HL-60 (cell line): ENCODE measurements around the gene UNC5C.
A peak's percentile ranks its signal among the peaks of the same experiment; 100 is the strongest.

Experiments
- DNase-seq, 2 experiments: peaks; one replicate each; pipeline ENCODE4 v3.0.0-alpha.2; 2010 to 2020; ENCODE audit warnings: low read depth in 1 of 2, low spot score in 1 of 2
- H3K27ac ChIP-seq: fragments of 250-450 bp; sonication (Bioruptor Pico); replicated peaks from 2 replicates; pipeline ENCODE4 v1.5.1; 2020; ENCODE audit warnings: mild to moderate bottlenecking, moderate library complexity
- H3K27me3 ChIP-seq: fragments of 250-450 bp; sonication (Bioruptor Pico); 2 replicates; pipeline ENCODE4 v1.5.1; 2021; ENCODE audit warnings: mild to moderate bottlenecking, moderate library complexity; ENCODE audit not compliant: insufficient read depth, poor library complexity, severe bottlenecking
- H3K4me3 ChIP-seq: replicated peaks from 2 replicates; pipeline ENCODE4 v1.5.1; 2011; ENCODE audit warnings: mild to moderate bottlenecking, control low read depth, low read length; ENCODE audit not compliant: insufficient read depth
- CTCF ChIP-seq: IDR thresholded peaks from one replicate; pipeline ENCODE4 v1.5.1; 2011; ENCODE audit warnings: low read length, control low read depth, inconsistent platforms; ENCODE audit not compliant: insufficient read depth
- GABPA ChIP-seq: IDR thresholded peaks from 2 replicates; pipeline ENCODE4 v1.6.1; 2012; ENCODE audit warnings: low read depth
- POLR2AphosphoS5 ChIP-seq: IDR thresholded peaks from 2 replicates; pipeline ENCODE4 v1.6.1; 2012; ENCODE audit warnings: low read depth
- REST ChIP-seq: IDR thresholded peaks from 2 replicates; pipeline ENCODE4 v1.6.1; 2012; ENCODE audit warnings: low read depth; ENCODE audit not compliant: insufficient replicate concordance
- SPI1 ChIP-seq: IDR thresholded peaks from 2 replicates; pipeline ENCODE4 v1.6.1; 2012; ENCODE audit warnings: low read depth, mild to moderate bottlenecking, borderline replicate concordance

Gene UNC5C

DNA sequence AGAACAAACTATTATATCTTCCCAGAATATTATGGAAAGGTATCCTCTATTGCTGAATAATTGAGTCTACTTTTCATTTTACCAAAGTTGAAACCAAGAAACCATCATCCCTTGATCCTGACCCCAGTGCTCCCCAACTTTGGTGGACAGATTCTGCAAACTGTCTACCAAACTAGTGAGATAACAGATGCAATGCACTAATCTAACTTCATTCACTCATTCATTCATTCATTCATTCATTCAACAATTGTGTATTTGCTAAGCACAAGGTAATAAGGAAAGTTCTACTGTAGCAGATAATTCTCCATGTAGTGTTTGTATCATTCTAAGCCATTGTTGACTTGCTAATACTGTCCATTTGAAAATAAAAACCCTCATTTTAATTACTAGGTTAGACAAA is 150.6 kb downstream of the UNC5C start:
- no peaks in the 10 kb centered on the region for H3K27me3 ChIP-seq
- H3K4me3 ChIP-seq, result no peak overlapping the region
- TF ChIP-seq POLR2AphosphoS5, result no peak
- DNase-seq, result no peak
- H3K27ac ChIP-seq, result no peak overlapping the region

- Histone ChIP-seq H3K4me3 (no peak overlapping the region), H3K27ac (no peak overlapping the region), H3K27me3 (no peaks in the 10 kb centered on the region)
- no peak for DNase-seq
- TF ChIP-seq CTCF (no peak), REST (peak; percentile 74), SPI1 (no peak), GABPA (no peak)
Observed at GRCh38 chr4:95394752-95395306, 153.9 kb downstream of the UNC5C start.

DNA sequence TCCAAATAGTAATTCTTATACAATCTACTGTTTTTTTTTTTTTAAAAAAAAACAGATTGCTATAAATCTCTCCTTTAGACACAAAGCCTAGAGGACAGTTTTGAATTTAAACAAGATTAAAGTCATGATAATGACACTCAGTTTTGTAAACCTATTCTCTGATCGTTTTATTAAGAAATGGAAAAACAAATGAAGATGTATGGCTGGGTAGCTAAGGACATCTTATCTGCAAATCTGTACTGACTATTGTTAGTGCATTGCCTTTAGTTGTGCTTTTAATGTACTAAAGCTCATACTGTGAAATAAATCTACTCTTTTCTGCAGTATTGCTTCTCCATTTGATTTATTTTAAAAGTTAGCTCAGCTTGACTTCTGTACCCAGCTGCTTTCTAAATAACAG is 155.0 kb downstream of the UNC5C start:
- H3K27ac ChIP-seq, result no peak overlapping the region
- TF ChIP-seq CTCF, result no peak
- TF ChIP-seq SPI1, result no peak
- no peak for TF ChIP-seq REST
- TF ChIP-seq GABPA, result no peak
- TF ChIP-seq POLR2AphosphoS5, result no peak
- no peak for DNase-seq
- no peak overlapping the region for H3K4me3 ChIP-seq
- no peaks in the 10 kb centered on the region for H3K27me3 ChIP-seq

- TF ChIP-seq SPI1 (no peak), REST (no peak), GABPA (no peak), POLR2AphosphoS5 (no peak), CTCF (no peak)
- no peak for DNase-seq
- Histone ChIP-seq H3K27ac (no peak overlapping the region), H3K27me3 (no peaks in the 10 kb centered on the region), H3K4me3 (no peak overlapping the region)
Observed at GRCh38 chr4:95388911-95389310, 159.9 kb downstream of the UNC5C start.
